HG03280 (cell line): ENCODE data around the gene MAPK12.
A peak's percentile ranks its signal among the peaks of the same experiment; 100 is the strongest.

Source experiments
- ATAC-seq: cut with Tn5 transposase; IDR thresholded peaks from one replicate; pipeline ENCODE4 v1.9.1; 2021; ENCODE audit warnings: mild to moderate bottlenecking, moderate library complexity; ENCODE audit not compliant: unreplicated experiment

Gene MAPK12

GRCh38 chr22:50253046-50253915, 8.2 kb downstream of the MAPK12 start:
- no peak for ATAC-seq

- ATAC-seq: no peak
These were observed 9.1 kb downstream of the MAPK12 start for GRCh38 chr22:50252082-50253045.

GRCh38 chr22:50251477-50252081, 9.9 kb downstream of the MAPK12 start:
- no peak for ATAC-seq

GRCh38 chr22:50250555-50251476, 10.7 kb downstream of the MAPK12 start, which contains the start of gene HDAC10:
HDAC10 (minus strand) TSS chr22:50251265; CDS start chr22:50251032, 233 bp downstream.
- peak; percentile 58 for ATAC-seq

- no peak for ATAC-seq
These were observed 11.3 kb downstream of the MAPK12 start for GRCh38 chr22:50250249-50250554.

- ATAC-seq: no peak
These were observed 11.9 kb downstream of the MAPK12 start for GRCh38 chr22:50249341-50250248.

GRCh38 chr22:50248196-50249081, 13.0 kb downstream of the MAPK12 start:
- no peak for ATAC-seq

GRCh38 chr22:50247748-50248147, 13.7 kb downstream of the MAPK12 start:
- no peak for ATAC-seq

- no peak for ATAC-seq
These were observed 15.0 kb downstream of the MAPK12 start for GRCh38 chr22:50246242-50247175.

GRCh38 chr22:50245214-50246072, 16.0 kb downstream of the MAPK12 start:
- ATAC-seq: no peak

- ATAC-seq: peak; percentile 69
These were observed 16.9 kb downstream of the MAPK12 start, which contains the start of gene TUBGCP6 for GRCh38 chr22:50244420-50245213. TUBGCP6 (minus strand) TSS chr22:50245023; CDS start chr22:50244459, 564 bp downstream.

GRCh38 chr22:50243685-50244419, 17.6 kb downstream of the MAPK12 start:
- no peak for ATAC-seq

- no peak for ATAC-seq
These were observed 19.0 kb downstream of the MAPK12 start for GRCh38 chr22:50242406-50242949.

- ATAC-seq: no peak
These were observed 22.7 kb downstream of the MAPK12 start for GRCh38 chr22:50238755-50239154.
